Subcutaneous preadipocyte (primary cell): ENCODE data around the gene HLA-DRB1. TPM values are rescaled to one million over a fixed set of nuclear protein-coding genes. Genes with fewer than 3 reads are reported as not detected.

Experiments
- small RNA-seq: library from RNA; depleted of rRNA; stranded (forward); fragments of <200 nt; gene quantifications from one replicate; pipeline ENCODE3, GENCODE V24; 2012
- total RNA-seq: library from RNA; depleted of rRNA; stranded (reverse); fragments of >200 nt; gene quantifications from 2 replicates; pipeline ENCODE4 v1.2.3, GENCODE V29; 2012

Gene HLA-DRB1
- total RNA-seq, result under 0.01 TPM in 1 of 2 replicates, not detected in the other

DNA sequence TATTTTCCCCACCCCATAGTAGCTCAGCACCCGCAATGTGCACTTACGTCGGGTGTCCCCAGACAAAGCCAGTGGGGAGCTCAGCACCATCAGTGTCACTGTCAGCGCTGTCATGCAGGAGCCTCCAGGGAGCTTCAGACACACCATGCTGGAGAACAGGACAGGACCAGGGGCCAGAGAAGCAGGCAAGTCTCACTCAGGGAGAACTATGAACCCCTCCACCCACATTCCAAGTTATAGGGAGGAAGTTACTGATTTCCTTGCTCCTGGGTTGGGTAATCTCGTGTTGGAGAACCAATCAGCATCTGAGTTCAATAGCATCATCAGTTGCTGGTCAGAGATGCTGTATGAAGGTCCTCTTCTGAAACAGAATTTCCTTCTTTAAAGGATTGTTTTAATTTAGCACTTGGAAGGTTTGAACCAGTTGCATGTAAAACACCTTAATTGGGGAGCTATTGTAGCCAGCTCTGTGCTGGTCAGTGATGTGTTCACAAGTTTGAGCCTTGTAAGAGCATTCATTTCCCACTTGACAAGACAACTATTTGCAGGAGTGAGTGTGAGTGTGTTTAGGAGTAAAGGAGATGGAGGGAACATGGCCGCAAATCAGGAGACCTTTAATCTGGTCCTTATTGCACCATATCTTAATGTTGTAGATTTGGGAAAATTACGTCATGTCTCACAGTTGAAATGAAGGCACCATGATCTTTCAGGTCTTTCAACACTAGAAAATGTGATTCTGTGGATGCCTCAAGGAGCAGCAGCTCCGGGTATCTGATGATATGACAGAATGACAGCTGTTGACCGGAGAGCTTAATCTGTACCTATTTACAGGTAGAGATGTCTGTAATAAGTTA lies at the start of gene HLA-DRB1:
TSS of gene HLA-DRB1 (minus strand) at position 253 of the 854 bp plus-strand sequence. CDS start at position 147, 106 bp downstream.

DNA sequence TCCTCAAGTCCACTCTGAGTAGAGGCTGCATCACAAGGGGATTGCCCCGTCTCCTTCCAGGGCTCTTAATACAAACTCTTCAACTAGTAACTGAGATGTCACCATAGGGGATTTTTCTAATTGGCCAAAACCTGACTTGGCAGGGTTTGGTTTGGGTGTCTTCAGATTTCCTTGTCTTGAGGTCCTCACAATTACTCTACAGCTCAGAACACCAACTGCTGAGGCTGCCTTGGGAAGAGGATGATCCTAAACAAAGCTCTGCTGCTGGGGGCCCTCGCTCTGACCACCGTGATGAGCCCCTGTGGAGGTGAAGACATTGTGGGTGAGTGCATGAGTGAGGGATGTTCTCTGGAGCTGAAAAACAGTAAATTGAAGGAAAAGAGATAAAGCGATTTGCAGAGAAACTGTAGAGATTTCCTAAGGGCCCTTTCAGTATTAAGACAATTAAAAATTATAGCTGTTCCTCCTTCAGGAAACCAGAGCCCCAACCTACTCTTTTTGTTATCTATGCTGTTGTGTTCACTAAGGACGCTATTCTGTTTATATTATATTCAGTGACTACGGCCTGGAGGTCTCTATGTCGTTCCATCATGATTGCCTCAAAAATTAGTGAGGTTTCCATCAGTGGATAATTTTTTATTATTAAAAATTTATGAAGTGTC lies 47.7 kb upstream of the HLA-DRB1 start, which contains the start of gene HLA-DQA1:
TSS of gene HLA-DQA1 (plus strand) at position 188 of the 662 bp plus-strand sequence. CDS start at position 241, 53 bp downstream.

DNA sequence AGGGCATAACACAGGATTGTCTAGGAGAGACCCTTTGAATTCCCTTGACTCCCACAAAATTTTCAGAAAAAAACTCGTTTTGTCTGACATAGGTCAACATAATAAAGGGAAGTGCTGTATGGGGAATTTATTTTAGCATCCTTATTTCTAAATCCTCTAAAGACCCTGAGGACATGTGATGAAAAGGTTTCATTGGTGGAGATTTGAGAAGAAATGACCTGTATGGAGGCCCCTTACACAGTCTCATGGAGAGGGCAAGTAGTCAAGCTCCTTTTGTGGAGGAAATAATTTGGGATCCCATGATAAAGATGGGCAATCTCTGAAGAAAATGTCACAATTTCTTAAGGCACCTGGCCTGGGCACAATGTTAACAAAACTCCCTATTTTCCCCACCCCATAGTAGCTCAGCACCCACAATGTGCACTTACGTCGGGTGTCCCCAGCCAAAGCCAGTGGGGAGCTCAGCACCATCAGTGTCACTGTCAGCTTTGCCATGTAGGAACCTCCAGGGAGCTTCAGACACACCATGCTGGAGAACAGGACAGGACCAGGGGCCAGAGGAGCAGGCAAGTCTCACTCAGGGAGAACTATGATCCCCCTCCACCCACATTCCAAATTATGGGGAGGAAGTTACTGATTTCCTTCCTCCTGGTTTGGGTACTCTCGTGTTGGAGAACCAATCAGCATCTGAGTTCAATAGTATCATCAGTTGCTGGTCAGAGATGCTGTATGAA lies 59.8 kb downstream of the HLA-DRB1 start, which contains the start of gene HLA-DRB5:
TSS of gene HLA-DRB5 (minus strand) at position 591 of the 734 bp plus-strand sequence. CDS start at position 528, 63 bp downstream.

Small RNA genes within 50 kb of the gene (small RNA-seq; reads per million reads assigned to genes)
- gene RNU1-61P, result 0.27 reads per million, percentile 5 among the genes with 10 or more reads in this experiment

Other genes starting within 250 kb of the HLA-DRB1 start
- gene TSBP1, start 217.9 kb downstream of the HLA-DRB1 start, total RNA-seq, result not detected in 2 replicates
- gene BTNL2, start 182.7 kb downstream of the HLA-DRB1 start, total RNA-seq, result not detected in 2 replicates
- 0.73 and 2.0 TPM in 2 replicates for gene HLA-DRA, start 150.0 kb downstream of the HLA-DRB1 start, total RNA-seq
- gene HLA-DRB5, start 59.6 kb downstream of the HLA-DRB1 start, total RNA-seq, result not detected in 2 replicates
- not detected in 2 replicates for gene HLA-DQA1, start 47.6 kb upstream of the HLA-DRB1 start, total RNA-seq
- gene HLA-DQB1, start 76.8 kb upstream of the HLA-DRB1 start, total RNA-seq, result not detected in 2 replicates
- gene HLA-DQA2, start 151.5 kb upstream of the HLA-DRB1 start, total RNA-seq, result not detected in 2 replicates
- not detected in 2 replicates for gene HLA-DQB2, start 173.7 kb upstream of the HLA-DRB1 start, total RNA-seq
- gene HLA-DOB, start 227.2 kb upstream of the HLA-DRB1 start, total RNA-seq, result 0.37 and 0.39 TPM in 2 replicates
- gene TAP2, start 248.9 kb upstream of the HLA-DRB1 start, total RNA-seq, result 21.7 and 22.5 TPM in 2 replicates